ENCODE data around the gene NGEF.
"Not testable (repeated sequence)": the region's sequence is repeated elsewhere in the genome, so short reads cannot be mapped to it uniquely, and the experiment has no call there.

The NGEF gene, protein sequence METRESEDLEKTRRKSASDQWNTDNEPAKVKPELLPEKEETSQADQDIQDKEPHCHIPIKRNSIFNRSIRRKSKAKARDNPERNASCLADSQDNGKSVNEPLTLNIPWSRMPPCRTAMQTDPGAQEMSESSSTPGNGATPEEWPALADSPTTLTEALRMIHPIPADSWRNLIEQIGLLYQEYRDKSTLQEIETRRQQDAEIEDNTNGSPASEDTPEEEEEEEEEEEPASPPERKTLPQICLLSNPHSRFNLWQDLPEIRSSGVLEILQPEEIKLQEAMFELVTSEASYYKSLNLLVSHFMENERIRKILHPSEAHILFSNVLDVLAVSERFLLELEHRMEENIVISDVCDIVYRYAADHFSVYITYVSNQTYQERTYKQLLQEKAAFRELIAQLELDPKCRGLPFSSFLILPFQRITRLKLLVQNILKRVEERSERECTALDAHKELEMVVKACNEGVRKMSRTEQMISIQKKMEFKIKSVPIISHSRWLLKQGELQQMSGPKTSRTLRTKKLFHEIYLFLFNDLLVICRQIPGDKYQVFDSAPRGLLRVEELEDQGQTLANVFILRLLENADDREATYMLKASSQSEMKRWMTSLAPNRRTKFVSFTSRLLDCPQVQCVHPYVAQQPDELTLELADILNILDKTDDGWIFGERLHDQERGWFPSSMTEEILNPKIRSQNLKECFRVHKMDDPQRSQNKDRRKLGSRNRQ

DNA sequence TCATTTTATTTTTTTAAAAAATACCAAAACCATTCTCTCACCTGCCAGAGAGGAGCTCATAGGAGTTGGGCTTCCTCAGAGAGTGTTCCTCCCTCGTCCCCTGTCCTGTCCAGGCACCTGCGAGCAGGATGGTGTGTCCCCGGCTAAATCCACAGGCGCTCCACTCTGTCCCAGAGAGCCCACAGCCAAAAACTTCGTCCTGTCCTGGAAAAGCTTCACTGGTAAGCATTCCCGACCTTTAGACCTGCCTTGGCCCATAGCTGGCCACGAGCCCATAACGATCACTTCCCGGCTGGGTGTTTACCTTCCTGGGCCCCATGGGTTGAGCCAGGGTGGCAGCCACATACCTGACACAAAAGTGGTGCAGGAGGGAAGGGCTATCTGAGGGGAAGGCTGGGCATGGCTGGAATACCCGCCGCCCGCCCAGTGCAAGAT, at the start of gene NGEF:
Gene NGEF, minus strand, starts transcription at position 230 of the 435 bp plus-strand sequence. CDS start 38,366 bp downstream, outside the sequence.
- no peak for DNase-seq

DNA sequence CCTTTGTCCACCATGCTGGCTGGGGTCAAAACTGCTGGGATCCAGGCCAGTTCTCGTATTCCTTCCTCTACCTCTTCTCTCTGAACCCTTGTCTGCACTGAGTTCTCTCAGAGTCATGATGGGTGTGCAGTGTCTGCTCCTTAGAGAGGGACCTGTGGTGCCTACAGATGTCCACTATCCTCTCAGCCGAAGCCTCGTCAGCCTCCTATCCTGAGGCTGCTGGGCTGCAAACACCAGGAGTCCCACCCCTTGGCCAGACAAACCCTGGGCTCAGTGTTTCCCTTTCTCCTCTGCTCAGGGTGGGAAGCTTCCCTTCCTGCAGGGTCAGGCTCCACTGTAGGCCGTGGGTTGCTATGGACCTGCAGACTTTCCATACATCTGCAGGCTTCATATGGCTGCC, 49.4 kb upstream of the NGEF start:
- DNase-seq, result no peak

DNA sequence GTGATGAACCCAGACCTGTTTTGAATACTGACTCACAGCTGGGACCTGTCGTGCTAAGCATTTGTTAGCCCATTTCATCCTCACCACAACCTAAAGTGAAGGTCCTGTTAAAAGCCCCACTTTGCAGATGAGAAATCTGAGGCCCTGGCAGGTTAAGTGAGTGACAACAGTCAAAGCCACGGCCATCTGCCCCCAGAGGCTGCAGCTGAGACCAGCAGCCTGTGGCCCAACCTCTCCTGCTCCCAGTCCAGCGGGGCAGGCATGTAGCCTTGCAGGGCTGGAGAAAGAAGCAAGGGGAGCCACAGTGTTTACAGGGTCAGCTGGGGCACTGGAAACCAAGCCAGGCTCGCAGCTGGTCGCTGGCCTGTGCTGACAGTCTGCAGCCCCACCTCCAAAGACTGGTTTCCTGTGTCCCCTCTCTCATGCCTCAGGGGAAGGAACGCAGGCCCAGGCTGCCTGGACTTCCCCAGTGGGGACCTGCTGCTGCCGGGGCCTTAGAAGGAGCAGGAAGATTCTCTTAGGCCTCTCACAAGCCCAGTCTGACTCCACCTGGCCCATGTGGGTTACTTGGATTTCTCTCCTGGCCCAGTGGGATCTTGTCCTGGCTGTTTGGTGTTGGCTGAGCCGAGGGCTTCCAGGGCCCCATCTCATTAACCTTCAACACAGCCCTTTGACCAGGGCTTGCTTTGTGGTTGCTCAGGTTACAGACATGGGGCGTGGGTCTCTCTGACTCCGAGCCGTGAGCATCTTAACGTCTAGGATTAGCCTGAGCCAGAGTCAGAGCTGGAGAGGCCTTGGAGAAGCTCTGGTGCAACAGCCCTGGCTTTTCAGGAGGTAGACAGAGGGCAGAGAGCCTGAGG, 48.8 kb upstream of the NGEF start:
- peak; percentile 46 to 65 for DNase-seq

DNA sequence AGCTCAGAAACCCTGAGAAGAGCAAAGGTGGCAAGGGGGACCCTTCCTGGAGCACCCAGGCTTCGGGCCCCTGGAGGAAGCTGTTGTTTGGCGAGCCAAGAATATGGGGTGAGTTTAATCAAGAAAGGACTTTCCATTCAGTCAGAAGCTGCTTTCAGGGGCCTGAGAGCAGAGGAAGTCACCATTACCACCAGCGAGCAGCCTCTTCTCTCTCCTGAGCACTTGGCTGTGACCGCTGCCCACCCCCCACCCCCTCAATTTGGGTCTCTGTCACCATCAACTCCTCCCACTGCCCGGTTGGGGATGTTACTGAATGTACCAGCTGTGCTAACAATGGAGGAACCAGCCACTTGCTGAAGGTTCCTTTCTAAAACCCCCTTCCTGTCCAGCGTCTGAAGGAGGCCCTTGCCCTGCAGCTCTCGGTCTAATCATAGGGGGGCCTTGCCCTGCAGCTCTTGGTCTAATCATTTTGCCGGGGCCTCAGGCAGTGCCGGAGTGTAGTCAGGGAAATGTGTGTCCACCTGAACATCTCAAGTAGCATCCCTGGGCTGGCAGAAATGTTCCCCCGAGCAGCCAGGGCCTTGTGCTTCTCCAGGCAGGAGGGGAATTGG, 48.0 kb upstream of the NGEF start:
- DNase-seq, result peak; percentile 52 to 63

DNA sequence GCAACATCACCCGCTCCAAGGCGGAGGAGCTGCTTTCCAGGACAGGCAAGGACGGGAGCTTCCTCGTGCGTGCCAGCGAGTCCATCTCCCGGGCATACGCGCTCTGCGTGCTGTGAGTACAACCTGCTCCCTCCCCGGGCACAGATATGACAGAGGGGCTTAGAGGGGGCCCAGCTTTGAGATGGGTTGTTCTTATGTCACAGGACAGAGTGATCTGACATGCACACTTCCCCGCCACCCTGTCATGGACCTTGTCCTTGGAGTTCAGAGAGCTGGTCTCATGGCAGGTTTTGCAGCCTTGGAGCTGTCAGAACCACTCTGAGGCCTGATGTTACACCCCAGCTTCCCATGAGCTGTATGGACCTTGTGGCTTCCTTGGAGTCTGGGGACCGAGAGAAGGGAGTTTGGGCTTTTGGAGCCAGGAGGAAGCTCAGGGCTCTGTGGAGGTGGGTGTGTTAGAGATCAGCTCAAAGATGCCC, 47.5 kb upstream of the NGEF start:
- no peak for DNase-seq

DNA sequence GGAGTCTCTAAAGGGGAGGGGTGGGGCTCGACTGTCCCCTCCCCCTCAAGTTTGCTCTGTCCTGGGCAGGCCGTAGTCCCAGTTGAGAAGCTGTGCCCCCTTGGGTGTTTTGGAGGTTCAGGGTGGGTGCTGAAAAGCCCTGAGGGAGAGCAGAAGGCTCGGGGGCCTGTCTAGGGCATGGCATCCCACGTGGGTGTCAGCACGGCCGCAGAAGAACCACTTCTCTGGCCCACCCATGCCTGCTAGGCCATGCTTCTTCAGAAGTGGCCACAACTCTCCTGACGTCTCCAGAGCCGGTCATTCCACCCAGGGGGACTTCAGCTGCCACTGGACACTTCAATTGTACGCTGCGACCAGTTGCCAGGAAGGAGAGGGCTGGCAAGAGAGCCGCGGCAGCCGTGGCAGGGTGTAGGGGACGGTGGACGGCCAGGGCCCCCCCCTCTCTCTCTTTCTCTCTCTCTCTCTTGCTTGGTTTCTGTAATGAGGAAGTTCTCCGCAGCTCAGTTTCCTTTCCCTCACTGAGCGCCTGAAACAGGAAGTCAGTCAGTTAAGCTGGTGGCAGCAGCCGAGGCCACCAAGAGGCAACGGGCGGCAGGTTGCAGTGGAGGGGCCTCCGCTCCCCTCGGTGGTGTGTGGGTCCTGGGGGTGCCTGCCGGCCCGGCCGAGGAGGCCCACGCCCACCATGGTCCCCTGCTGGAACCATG, 46.9 kb upstream of the NGEF start, which contains the start of gene INPP5D:
Gene INPP5D, plus strand, starts transcription at position 546 of the 704 bp plus-strand sequence. Its CDS starts 137 bp downstream, at position 683.
- DNase-seq, result peak; percentile 63 to 72

DNA sequence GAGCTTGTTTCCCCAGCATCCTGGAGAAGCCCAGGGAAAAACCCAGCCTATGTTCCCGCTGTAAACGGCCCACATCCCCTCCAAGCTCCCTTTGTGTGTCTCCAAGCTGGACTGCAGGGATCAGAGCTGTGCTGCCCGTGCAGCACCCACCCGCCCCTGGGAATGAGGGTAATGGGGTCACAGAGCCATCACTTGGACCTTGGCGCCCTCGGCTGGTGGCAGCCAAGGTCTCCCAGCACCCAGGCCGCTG, 46.4 kb upstream of the NGEF start:
- DNase-seq, result no peak

DNA sequence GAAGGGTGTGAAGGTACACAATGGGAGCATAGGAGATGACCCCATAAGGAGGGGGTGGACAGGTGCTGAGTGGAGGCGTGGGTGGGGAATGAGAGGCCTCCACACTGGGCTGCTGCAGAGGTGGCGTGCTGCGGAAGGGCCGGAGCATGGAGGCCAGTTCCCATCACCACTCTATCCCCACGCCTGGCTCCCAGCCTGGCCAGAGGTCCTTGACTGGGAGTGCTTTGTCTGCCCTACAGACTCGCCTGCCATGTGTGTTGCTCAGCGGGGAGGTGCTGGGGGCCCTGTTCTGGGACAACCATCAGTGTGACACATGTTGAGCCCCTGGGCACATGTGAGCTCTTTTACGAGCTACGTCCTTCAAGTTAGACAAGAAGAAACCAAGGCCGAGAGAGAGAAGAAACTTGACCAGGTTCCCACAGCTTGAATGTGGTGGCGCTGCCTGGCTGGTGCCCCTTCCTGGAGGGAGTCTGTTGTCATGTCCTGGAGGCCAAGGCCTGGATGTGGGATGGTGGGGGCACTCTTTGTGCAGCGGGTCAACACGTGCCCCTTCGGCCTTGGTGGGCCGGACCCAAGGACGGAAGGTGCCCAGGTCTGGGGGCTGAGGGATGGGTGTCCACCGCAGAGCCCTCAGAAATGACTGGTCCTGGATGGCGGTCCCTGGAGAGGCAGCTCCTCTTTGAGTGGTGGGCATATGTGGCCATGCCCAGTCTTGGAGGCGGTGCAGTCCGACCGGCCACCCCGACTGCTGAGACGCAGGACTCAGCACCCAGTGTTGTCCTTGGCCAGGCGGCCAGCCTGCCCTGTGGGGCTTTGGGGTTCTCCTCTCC, 45.9 kb upstream of the NGEF start:
- DNase-seq, result no peak

DNA sequence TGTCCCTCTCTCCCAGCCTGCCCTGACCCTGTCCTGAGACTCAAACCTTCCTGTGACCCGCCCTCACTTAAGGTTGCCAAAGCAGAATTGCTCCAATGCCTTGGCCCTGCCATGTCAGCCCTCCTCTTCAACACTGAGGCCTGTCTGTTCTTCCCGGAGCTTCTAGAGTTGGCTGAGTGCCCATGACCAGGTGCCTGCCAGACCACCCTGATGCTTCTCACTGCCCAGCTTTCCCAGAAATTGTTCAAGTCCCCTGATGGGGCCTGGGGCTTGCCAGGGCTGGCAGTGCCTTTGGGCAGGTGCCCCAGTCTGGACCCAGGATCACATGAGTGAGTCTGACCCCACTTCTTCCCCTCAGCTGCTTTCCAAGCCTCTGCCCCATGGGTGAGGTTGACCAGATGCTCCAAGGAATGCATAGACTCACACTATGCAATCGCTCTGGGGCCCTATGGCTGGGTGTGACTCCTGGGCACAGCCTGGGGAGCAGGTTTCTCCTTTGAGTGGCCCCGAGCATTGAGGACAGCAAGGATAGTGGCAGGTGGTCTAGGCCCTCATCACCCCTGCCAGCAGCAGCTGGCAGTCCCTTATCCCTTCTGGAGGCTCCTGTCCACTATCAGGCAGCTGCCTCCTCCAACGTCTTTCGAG, 44.0 kb upstream of the NGEF start:
- no peak for DNase-seq

DNA sequence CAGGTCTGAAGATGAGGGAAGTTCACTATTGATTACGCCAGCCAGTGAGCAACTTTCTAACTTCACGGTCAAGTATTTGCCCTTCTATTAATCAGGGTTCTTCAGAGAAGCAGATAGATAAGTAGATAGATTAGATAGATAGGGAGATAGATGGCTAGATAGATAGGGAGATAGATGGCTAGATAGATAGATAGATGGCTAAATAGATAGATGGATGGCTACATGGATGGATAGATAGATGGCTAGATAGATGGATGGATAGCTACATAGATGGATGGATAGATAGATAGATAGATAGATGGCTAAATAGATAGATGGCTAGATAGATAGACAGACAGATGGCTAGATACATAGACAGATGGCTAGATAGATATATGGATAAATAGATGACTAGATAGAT, 42.3 kb upstream of the NGEF start:
- no peak for DNase-seq

DNA sequence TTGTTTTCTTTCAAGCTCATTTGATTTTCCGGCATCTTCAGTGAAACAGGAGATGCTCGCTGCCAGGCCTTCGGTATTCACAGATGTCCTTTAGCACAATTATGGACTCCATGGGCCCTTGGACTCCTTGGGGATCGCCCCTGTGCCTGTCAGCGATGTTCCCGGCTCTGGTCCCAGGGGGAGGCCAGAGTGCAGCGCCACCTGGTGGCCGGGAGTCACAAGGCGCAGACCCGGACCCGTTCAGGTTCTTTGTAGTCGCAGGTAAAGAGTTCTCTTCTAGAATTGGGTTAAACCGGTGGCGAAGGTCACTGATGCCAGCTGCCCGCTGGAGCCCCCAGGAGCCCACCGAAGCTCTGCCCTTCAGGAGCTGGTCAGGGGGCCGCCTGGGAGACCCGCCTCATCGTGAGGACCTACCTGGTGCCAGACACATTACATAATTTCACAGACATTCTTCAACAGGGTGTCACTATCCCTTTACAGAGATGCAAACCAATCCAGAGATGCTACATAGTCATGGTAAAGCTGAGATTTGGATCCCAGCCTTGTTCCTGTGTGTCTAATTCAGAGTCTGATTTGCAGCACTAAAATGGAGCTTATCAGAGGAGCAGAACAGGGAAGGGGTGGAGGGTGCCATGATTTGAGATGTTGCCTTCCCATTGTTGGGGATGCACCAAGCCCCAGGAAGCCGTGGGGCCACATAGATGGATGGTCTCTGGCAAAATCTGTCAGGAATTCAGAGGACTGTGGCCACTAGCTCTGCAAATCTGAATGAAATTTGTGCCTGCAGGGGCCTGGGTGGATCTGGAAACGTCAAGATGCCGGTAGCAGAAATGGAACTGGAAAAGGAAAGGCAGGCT, 41.1 kb upstream of the NGEF start:
- DNase-seq, result peak; percentile 84 to 86

DNA sequence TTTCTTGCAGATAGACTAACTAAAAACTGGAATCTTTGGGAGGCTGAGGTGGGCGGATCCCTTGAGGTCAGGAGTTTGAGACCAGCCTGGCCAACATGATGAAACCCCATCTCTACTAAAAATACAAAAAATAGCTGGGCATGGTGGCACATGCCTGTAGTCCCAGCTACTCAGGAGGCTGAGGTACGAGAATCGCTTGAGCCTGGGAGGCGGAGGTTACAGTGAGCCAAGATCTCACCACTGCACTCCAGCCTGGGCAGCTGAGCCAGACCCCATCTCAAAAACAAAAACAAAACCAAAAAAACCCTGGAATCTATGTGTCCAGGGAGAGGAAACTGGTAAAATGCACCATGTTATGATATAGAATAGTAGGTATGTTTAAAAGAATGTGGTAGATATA, 39.5 kb upstream of the NGEF start:
- DNase-seq, result not testable (repeated sequence)

DNA sequence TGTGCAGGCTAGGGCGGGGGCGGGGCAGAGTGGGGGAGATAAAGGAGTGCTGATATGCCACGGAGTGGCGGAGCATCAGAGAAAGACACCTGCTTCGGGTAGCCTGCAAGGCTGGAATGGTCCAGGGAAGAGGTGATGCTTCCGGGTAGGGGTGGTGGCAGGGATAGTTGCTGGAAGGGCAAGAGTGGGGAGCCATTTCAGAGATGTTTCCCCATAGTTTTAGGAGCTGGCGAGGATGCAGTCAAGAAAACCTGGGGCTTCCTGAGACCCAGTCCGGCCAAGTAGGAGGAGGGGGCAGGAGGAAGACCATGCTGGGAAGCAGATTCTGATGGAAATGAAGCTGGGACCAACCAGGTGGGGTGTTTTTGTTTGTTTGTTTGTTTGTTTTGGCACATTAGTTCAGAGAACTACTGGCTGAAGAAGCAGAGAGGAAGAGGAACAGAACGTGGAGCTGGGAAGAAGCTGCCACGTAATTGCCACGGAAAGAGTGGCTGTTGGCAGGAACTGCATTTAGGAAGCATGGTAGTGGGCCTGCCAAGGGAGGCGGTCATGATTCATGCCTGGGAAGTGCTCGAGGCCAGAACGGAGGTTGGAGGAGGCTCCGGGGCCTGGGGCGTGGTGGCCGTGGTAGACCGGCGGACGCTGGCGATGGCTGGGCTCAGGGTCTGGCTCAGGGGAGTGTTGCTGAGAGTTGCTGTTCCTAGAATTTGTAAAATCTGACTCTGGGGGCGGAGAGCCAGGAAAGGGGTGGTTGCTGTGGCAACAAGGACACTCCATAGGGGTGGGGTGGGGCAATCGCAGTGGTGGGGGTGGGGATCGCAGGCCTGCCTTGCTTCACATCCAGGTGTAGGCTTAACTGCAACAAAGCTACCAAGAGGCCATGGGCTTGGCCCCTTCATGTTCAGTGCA, 38.4 kb upstream of the NGEF start:
- DNase-seq, result no peak

DNA sequence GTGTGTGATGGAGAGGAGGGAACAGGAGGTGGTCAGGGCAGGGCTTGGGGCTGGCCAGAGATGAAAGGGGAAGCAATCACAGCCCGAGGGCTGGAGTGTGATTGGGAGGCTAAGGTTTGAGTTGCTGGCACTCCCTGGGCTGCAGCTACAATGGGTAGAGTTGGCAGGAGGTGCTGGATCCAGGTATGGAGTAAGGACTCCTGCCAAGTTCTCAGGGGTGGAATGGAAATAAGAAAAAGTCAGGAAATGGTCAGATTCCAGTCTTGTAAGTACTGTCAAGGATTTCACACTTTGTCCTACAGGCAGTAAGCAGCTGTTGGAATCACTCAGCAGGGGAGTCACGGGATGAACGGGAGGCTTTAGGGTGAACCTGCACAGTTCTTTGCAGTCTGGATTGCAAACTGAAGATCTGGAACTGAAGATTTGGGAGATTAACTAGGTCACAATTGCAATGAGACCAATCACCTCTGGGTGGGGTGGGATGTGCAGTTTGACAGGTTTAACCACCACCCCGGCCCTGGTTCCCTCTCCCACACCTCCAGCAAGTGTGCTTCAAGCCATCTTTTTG, 36.2 kb upstream of the NGEF start:
- DNase-seq, result no peak

DNA sequence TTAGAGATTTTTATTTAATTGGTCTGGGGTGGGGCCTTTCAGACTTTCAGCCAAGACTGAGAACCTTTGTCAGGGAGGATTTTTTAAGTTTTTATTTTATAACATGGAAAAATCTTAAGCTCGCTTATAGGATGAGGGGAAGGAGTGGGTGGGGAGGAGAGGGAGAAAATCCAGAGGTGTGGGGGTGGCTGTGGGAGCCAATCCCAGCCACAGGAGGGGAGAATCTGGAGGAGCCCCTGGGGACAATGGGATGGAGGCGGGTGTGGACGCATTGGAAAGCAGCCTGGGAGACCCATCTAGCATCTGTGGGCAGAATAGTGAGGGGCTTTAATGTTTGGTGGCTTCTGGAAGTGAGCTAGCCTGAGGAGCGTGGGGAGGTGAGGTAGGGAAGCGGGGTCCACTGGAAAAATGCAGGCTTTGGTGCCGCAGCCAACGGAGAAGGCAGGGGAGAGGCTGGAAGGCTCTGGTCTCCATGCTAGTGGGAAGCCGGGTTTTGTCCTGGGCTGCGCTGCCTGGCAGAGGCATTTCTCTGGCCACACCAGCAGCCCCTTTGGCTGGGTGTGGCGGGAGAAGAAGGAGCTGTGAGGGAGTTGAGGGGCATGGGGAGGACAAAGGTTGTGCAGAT, 35.6 kb upstream of the NGEF start:
- DNase-seq, result no peak

DNA sequence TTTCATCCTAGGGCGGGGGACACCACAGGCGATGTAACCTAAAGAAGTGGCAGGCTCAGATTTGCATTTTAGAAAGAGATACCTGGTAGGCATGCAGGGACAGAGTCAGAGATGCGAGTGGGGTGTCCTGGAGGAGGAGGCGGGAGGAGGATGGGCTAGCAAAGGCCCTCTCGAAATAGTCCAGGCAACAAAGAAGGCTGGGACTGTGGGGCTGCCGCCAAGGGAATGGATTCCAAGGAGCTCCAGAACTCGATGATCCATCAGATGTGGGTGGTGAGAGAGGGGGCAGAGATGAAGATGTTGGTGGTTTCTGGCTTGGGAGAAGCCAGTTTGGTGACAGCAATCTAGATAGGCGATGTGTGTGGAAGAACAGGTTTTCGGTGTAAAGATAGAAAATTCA, 34.6 kb upstream of the NGEF start:
- no peak for DNase-seq

DNA sequence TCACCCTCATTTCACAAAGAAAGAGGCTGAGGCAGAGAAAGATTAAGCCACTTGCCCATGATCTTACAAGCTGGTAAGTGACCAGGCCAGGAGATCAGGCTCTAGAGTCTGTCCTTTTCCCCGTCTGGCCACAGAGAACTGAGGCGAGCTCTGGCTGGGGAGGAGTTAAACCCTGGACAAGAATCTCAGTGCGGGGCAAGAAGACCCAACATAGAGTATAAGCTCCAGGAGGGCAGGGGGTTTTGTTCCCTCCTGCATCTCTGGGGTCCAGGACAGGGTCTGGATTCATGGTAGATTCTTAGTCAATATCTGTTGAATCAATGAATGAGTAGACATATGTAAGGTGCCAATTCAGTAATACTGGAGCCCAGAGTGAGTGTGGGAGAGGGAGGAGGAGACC, 34.1 kb upstream of the NGEF start:
- DNase-seq, result no peak
